ENCODE measurements around the gene DEFB115.
"Not testable (repeated sequence)": the region's sequence is repeated elsewhere in the genome, so short reads cannot be mapped to it uniquely, and the experiment has no call there.

DEFB115 gene

DNA sequence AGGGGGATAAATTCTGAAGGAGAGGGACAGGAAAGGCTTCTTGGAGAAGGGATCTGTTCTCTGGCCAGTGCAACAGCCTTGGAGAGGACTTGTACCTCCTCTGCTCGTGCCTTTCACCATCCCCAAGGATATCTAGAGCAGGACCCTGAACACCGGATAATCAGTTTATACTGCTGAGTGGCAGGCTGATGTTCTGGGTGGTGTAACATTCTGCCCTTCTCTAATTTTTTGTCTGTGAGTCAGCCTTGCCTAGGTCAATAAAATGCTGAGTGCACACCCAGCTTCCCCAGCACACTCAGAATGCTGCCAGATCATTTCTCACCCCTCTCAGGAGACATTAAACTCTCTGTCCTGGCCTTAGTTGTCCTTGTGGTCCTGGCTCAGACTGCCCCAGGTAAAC, at the start of gene DEFB115:
Gene DEFB115, plus strand, starts transcription at position 301 of the 400 bp plus-strand sequence. Its CDS starts 0 bp downstream, at position 301.
- no peak for DNase-seq (ENCODE audit: low read depth in 2 of 2)

DNA sequence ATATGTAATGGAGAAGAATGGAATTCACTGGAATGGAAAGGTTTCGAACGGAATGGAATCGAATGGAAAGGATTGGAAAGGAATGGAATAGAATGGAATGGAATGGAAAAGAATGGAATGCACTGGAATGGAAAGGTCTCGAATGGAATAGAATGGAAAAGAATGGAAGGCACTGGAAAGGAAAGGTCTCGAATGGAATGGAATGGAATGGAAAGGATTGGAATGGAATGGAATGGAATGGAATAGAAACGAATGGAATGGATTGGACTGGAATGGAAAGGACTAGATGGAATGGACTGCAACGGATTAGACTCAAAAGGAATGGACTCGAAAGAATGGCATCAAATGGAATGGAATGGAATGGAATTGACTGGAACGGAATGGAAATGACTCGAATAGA, 20.5 kb upstream of the DEFB115 start:
- DNase-seq (ENCODE audit: low read depth in 2 of 2), result no peak

- DNase-seq (ENCODE audit: low read depth in 2 of 2), result no peak
Observed at GRCh38 chr20:31237763-31238162, 19.7 kb upstream of the DEFB115 start.

GRCh38 chr20:31239139-31239538, 18.3 kb upstream of the DEFB115 start:
- DNase-seq (ENCODE audit: low read depth in 2 of 2), result no peak

DNA sequence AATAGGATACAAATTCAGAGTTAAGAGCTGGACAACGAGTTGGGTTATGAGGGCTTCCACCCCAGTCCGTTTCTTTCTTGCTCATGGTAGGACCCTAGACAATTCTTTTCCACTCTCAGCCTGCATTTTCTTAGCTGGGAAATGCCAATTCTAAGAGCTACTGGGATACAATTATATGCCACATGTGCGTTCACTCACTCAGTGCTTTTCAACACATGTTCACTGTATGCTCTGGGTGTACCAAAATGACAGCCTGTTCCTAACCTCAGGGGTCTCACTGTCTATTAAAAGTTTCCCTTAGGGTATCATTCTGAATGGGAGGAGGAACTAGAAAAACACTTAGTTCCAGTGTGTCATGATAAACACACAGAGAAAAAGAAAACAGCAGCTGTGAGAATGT, 505 bp upstream of the DEFB115 start:
- no peak for DNase-seq (ENCODE audit: low read depth in 2 of 2)

DNA sequence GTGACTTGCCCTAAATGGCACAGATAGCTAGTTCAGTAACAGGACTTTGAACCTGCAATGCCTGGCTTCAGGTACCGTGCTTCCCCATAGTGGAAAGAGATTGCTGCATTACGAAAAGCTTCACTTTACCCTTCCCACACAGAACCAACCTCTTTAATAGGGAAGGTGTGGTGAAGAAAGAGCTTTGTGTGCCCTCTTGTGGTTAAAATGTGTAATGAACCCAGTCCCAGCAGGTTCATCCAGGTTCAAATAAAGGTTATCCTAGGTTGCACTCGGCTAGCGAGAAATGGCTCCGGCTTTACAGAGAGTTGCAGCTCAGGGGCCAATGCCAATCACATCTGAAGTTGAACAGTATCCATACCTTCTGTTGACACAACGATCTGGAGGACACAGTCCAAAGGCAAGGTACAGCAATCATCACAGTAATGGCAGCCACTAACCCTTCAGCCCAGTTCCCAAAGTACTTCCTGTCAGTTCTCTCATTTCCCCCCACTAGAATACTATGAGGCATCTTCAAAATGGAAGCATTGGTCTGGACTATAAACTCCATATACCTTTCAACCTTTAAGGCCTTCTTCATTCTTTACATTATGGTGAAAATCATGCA, 3.0 kb downstream of the DEFB115 start:
- no peak for DNase-seq (ENCODE audit: low read depth in 2 of 2)

DNA sequence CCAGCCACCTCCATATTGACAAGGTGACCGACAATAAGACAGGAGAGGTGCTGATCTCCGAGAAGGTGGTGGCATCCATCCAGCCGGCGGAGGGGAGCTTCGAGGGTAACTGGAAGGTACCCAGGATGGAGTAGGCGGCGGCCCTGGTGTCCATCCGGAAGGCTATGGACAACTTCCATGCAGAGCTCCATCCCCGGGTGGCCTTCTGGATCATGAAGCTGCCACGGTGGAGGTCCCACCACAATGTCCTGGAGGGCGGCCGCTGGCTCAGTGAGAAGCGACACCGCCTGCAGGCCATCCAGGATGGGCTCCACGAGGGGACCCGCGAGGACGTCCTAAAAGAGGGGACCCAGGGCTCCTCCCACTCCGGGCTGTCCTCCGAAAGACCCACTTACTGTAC, 17.0 kb downstream of the DEFB115 start:
- no peak for DNase-seq (ENCODE audit: low read depth in 2 of 2)

GRCh38 chr20:31278178-31278577, 20.7 kb downstream of the DEFB115 start:
- no peak for DNase-seq (ENCODE audit: low read depth in 2 of 2)

- not testable (repeated sequence) for DNase-seq (ENCODE audit: low read depth in 2 of 2)
Observed at GRCh38 chr20:31284964-31285363, 27.5 kb downstream of the DEFB115 start.

- no peak for DNase-seq (ENCODE audit: low read depth in 2 of 2)
Observed at GRCh38 chr20:31308535-31309162, 51.2 kb downstream of the DEFB115 start, which contains the start of gene DEFB116. Gene DEFB116 (minus strand): TSS chr20:31308585. CDS start chr20:31308585, 0 bp downstream.
